ENCODE measurements around the gene METAP2.

- TF ChIP-seq POLR2AphosphoS5 (IDR thresholded peaks at IDR 0.05; ENCODE audit: low read depth, low read length) (no peak), POLR2A (IDR thresholded peaks at IDR 0.05; ENCODE audit: low read depth, low read length) (no peak), SPI1 (IDR thresholded peaks at IDR 0.05; ENCODE audit: low read depth, low read length) (no peak)
These were observed 49.5 kb upstream of the METAP2 start for GRCh38 chr12:95424271-95424994.

All from GM12891 (cell line).